ENCODE data around the gene OCSTAMP.

OCSTAMP gene

GRCh38 chr20:46539113-46539512 lies 11.3 kb downstream of the OCSTAMP start:
- TF ChIP-seq GATA3 (IDR thresholded peaks at IDR 0.05; ENCODE audit: low read depth, low read length): no peak
- no peak for TF ChIP-seq GATA2 (IDR thresholded peaks at IDR 0.05; ENCODE audit: low read depth, low read length)

DNA sequence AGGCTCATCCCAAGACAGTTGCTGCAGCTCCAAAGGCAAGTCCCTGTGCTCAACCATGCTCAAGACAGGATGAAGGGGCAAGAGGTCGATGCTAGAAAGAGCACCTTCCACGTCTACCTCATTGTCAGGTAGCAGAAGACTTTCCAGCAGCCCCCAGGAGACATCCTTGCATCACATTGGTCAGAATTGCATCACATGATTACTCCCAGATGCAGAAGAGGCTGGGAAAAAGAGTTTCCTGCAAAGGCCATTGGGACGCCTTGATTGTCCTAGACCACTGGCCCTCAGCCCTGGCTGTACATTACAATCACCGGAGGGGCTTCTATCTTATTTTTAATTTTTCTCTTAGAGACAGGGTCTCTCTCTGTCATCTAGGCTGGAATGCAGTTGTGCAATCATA lies 19.8 kb downstream of the OCSTAMP start:
- TF ChIP-seq GATA3 (IDR thresholded peaks at IDR 0.05; ENCODE audit: low read depth, low read length) (no peak), GATA2 (IDR thresholded peaks at IDR 0.05; ENCODE audit: low read depth, low read length) (no peak)

GRCh38 chr20:46523696-46524328 lies 26.6 kb downstream of the OCSTAMP start:
- no peak for TF ChIP-seq GATA2 (IDR thresholded peaks at IDR 0.05; ENCODE audit: low read depth, low read length)
- no peak for TF ChIP-seq GATA3 (IDR thresholded peaks at IDR 0.05; ENCODE audit: low read depth, low read length)

GRCh38 chr20:46523108-46523507 lies 27.3 kb downstream of the OCSTAMP start:
- TF ChIP-seq GATA2 (IDR thresholded peaks at IDR 0.05; ENCODE audit: low read depth, low read length): no peak

GRCh38 chr20:46520976-46521579 lies 29.4 kb downstream of the OCSTAMP start:
- TF ChIP-seq GATA3 (IDR thresholded peaks at IDR 0.05; ENCODE audit: low read depth, low read length) (no peak), GATA2 (IDR thresholded peaks at IDR 0.05; ENCODE audit: low read depth, low read length) (no peak)

GRCh38 chr20:46520540-46520939 lies 29.9 kb downstream of the OCSTAMP start:
- no peak for TF ChIP-seq GATA3 (IDR thresholded peaks at IDR 0.05; ENCODE audit: low read depth, low read length)
- TF ChIP-seq GATA2 (IDR thresholded peaks at IDR 0.05; ENCODE audit: low read depth, low read length): no peak

DNA sequence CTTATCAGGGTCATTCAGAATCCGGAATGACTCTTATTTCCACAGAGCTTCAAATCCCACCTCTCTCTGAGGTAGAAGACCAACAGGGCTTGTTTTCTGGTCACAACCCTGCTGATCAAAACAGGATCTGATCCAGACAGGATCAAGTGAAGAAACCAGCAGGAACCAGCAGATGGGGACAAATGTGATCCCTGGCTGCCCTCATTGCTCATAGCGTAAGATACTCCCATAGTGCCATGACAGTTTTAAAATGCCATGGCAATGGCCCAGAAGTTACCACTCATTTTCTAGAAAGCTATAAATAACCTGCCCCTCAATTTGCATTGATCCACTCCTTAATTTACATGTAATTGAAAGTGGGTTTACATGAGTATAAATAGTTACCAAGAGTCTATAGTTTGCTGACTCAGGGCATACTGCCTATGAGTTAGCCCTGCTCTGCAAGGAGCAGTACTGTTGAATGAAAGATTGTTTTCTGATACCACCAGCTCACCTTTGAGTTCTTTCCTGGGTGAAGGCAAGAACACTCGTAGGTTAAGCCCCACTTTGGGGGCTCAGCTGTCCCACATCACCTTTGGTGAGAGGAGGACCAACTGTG lies 30.9 kb downstream of the OCSTAMP start:
- no peak for TF ChIP-seq GATA3 (IDR thresholded peaks at IDR 0.05; ENCODE audit: low read depth, low read length)
- no peak for TF ChIP-seq GATA2 (IDR thresholded peaks at IDR 0.05; ENCODE audit: low read depth, low read length)

GRCh38 chr20:46512943-46513844 lies 37.3 kb downstream of the OCSTAMP start, which contains the start of gene ZNF334:
ZNF334 (minus strand) TSS chr20:46513559; CDS start chr20:46512102, 1,457 bp downstream.
- TF ChIP-seq GATA3 (IDR thresholded peaks at IDR 0.05; ENCODE audit: low read depth, low read length): no peak
- TF ChIP-seq GATA2 (IDR thresholded peaks at IDR 0.05; ENCODE audit: low read depth, low read length): no peak

DNA sequence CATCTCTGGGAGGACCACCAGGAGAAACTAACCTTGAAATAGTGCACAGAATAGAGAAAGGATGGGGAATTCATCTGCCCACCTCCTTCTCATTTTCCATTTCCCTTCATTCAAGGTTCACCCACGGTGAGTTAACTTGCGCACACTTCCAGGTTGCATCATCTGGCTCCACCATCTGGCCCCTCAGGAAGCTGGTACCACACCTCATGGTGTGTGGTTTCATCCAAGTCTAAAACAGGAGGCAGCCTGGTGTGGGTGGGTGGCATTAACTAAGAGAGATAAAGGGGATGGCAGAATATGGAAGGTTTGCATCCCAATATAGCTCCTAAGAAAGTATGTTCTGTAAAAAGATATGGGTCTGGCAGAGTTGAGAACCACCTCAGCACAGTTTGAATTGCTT lies 40.9 kb downstream of the OCSTAMP start:
- TF ChIP-seq GATA2 (IDR thresholded peaks at IDR 0.05; ENCODE audit: low read depth, low read length) (no peak), GATA3 (IDR thresholded peaks at IDR 0.05; ENCODE audit: low read depth, low read length) (no peak)

DNA sequence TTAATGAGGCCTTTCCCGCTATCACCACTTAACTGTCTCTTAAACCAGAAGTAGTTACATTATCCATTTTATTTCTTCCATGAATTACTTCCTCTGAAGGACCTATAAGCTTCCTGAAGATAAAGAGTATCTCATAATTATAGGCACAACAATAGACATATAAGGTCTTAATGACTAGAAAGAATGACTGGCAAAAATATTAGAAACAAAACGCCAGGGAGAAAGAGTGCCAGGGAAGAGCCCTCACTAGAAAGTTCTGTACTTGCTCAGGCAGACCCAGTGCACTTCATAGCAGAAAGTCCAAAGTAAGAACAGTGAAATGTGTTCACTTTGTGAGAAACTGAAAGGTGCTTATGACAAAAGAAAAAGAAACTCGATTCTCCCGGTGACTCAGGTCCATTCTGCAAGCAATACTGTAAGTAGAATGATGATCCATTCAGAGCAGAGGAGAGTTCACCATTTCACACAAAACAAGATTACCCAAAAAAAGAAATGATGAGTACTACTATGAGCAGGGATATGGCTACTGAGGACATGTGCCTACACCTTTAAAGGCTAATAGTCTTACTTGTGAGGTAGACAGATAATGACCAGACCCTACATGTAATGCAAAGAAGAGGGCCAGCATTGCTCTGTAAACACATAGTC lies 42.6 kb downstream of the OCSTAMP start:
- no peak for TF ChIP-seq GATA3 (IDR thresholded peaks at IDR 0.05; ENCODE audit: low read depth, low read length)
- no peak for TF ChIP-seq GATA2 (IDR thresholded peaks at IDR 0.05; ENCODE audit: low read depth, low read length)

- TF ChIP-seq GATA2 (IDR thresholded peaks at IDR 0.05; ENCODE audit: low read depth, low read length) (no peak), GATA3 (IDR thresholded peaks at IDR 0.05; ENCODE audit: low read depth, low read length) (no peak)
These were observed 44.9 kb downstream of the OCSTAMP start for GRCh38 chr20:46505506-46505905.

DNA sequence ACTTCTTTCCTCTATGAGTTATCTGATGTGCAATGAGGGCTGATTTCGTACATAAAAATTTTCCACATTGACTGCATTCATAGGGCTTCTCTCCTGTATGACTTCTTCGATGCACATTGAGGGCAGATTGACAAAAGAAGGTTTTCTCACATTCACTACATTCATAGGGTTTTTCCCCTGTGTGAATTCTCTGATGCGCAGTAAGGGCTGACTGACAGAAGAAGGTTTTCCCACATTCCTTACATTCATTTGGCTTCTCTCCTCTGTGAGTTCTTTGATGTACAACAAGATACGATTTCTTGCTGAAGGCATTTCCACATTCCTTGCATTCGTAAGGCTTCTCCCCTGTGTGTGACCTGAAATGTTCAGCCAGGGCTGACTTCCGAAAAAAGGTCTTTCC lies 48.5 kb downstream of the OCSTAMP start:
- TF ChIP-seq GATA2 (IDR thresholded peaks at IDR 0.05; ENCODE audit: low read depth, low read length) (no peak), GATA3 (IDR thresholded peaks at IDR 0.05; ENCODE audit: low read depth, low read length) (no peak)

DNA sequence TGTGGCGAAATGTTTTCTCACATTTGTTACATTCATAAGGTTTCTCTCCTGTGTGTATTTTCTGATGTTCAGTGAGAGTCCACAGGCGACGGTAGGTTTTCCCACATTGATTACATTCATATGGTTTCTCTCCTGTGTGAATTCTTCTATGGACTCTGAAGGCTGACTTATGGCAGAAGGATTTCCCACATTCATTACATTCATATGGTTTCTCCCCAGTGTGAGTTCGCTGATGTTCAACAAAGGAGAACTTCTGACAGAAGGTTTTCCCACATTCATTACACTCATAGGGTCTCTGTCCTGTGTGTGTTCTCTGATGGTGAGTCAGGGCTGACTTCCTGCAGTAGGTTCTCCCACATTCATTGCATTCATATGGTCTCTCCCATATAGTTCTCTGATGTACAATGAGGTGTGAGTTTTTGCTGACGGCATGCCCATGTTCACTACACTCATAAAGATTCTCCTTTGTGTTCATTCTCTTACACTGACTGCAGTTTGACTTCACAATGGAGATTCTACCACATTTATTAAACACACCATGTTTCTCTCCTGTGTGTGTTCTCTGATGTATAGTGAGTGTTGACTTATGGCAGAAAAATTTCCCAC lies 49.0 kb downstream of the OCSTAMP start:
- TF ChIP-seq GATA2 (IDR thresholded peaks at IDR 0.05; ENCODE audit: low read depth, low read length): no peak
- TF ChIP-seq GATA3 (IDR thresholded peaks at IDR 0.05; ENCODE audit: low read depth, low read length): no peak

Measured in SH-SY5Y (cell line).